Measurements from ENCODE around the gene PPFIA2.

Gene PPFIA2

DNA sequence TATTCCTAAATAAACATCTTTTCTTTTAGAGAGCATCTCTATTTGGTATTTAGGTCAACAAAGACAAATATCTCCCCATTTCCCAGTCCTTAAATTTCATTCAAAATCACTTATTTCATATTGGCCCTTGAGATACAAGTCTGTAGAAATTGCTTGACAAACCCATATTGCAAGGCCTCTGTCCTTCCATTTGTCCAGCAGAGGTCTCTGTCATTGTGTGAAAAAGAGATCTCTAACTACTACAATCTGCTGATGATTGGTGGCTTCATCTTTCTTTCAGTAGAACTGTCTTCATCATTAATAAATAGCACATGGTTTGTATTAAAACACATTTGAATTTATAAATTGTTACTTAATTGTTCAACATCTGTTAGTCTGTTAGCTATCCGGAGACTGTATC lies 428.7 kb downstream of the PPFIA2 start:
- H3K4me1 Mint-ChIP-seq, result no peaks in the 10 kb centered on the region
- ATAC-seq, result no peak
- DNase-seq, result no peak
- H3K4me3 Mint-ChIP-seq, result no peak overlapping the region
- no peaks in the 10 kb centered on the region for H3K27me3 Mint-ChIP-seq
- peaks cover 0 to 8% of the 10 kb centered on the region in 2 donors for H3K9me3 Mint-ChIP-seq
- H3K27ac Mint-ChIP-seq, result no peak overlapping the region

DNA sequence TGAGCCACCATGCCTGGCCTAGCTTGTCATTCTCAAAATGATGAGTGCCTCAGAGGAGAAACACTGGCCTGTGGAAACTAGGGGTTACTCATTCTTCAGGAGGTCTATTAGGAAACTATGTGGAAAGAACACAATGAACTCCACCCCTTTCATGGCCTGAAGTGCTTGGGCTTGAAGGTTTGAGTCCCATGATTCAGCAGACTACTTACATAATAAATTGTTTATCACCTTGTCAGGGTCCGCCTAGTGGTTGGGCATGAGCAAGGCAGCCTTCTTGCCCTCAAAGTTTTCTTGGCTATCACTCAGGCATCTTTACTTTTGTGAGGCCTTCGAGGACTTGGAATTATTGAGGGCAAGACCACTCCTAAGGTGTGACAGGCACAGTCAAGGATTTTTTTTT lies 430.1 kb downstream of the PPFIA2 start:
- Mint-ChIP-seq H3K4me1 (no peaks in the 10 kb centered on the region), H3K9me3 (no peaks in the 10 kb centered on the region), H3K4me3 (no peak overlapping the region), H3K27me3 (no peaks in the 10 kb centered on the region), H3K27ac (no peak overlapping the region)
- ATAC-seq (no peak), DNase-seq (no peak)

DNA sequence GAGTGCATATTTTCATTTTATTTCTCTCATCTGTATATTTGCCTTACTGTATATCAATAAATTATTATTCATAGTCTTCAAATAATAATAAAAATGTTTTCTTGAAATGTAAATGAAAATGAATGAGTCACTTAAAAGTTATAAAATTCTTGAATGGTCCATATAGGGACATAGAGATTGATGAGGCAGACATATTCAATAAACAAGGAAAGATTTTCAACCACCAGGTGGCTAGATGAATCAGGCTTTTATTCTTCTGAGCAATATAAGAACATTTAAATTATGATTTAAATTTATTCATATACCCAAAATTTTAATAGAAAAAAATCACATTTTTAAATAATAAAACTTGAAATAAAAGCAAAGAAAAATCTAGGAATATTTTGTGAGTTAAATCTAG lies 431.7 kb downstream of the PPFIA2 start:
- ATAC-seq (no peak), DNase-seq (no peak)
- Mint-ChIP-seq H3K27ac (no peak overlapping the region), H3K4me1 (no peaks in the 10 kb centered on the region), H3K4me3 (no peak overlapping the region), H3K9me3 (no peaks in the 10 kb centered on the region), H3K27me3 (no peaks in the 10 kb centered on the region)

DNA sequence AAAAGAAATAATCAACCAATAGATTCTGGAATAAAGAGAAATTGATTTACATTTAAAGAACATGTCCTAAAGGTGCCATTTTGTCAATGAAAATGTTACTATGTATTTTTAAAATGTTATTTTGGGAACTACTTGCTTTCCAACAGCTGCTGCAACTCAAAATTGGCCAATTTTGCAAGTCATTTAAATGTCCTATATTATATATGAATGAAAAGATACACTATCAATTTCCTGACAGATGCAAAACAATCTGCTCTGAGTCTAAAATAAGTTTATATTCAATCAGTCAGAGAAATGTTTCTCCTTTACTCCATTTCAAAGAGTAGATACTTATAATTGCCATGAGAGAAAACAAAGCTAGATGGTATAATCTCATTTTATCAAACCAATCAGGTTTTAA lies 434.1 kb downstream of the PPFIA2 start:
- H3K27ac Mint-ChIP-seq, result no peak overlapping the region
- no peaks in the 10 kb centered on the region for H3K9me3 Mint-ChIP-seq
- no peak for DNase-seq
- H3K27me3 Mint-ChIP-seq, result no peaks in the 10 kb centered on the region
- no peaks in the 10 kb centered on the region for H3K4me1 Mint-ChIP-seq
- H3K4me3 Mint-ChIP-seq, result no peak overlapping the region
- no peak for ATAC-seq

DNA sequence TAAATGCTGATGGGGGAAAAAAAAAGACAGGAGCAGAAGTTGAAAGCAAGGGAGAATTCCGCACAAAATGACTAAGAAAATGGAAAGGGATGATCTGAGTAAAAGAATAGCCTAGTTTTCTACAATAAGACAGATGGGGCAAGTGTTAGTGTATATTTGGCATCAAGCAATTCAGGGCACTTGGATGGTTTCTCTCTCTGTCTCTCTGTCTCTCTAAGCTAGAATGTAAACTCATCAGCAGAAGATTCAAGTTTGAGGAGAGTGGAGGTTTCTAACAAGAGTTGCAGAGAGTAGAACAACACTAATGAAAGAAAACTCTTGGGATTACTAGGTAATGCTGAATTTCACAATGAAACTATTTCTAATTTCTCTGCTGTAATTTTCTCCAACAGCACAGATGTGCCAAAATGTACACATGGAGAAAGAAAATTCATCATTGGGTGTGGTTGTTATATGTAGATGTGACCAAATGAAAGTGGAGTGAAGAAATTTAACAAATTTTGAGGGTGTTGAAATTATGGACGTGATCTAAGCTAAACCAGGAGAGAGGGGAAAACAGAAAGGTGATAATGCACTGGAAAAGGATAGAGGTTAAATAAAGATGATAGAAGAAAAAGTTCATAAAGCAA lies 444.1 kb downstream of the PPFIA2 start:
- no peak for DNase-seq
- Mint-ChIP-seq H3K27ac (no peak overlapping the region), H3K4me3 (no peak overlapping the region), H3K27me3 (no peaks in the 10 kb centered on the region), H3K9me3 (peaks cover 4 to 6% of the 10 kb centered on the region in 2 donors), H3K4me1 (no peaks in the 10 kb centered on the region)
- ATAC-seq, result no peak

DNA sequence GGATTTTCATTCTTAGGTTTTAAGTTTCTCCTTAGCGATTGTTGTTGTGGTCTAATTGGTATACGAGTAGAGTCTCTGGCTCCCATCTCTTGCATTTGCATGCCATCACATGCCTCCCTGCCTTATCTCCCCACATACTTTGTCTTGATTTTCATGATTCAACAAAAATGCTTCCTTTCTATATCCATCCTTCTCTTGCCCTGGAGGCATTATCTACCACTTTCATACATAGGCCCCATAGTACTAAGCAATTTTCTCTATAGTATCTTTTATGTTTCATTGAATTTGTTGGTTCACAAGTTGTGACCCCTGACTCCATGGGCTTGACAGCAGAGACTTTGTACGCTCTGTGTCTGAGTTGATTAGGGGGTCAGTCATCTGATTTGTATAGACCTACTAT lies 455.2 kb downstream of the PPFIA2 start:
- Mint-ChIP-seq H3K9me3 (peaks cover 0 to 5% of the 10 kb centered on the region in 2 donors), H3K27me3 (no peaks in the 10 kb centered on the region), H3K4me1 (no peaks in the 10 kb centered on the region), H3K4me3 (no peak overlapping the region), H3K27ac (no peak overlapping the region)
- ATAC-seq (no peak), DNase-seq (no peak)

DNA sequence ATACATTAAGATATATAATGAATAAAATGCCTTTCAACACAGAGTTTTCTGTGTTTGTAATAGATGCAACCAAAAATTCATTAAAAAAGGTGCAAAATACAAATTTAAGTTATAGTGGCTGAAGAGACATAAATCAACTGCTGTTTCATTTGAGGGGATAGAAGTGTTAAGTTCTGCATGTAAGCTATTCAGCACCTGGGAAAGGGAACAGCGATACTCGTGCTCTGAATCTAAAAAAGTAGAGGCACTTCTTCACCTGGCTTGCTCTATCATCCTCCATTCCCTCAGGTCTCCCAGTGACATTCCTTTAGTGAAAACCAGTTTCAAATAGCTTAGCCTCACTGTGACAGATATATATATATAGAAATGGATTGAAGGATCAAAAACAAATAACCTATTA lies 458.7 kb downstream of the PPFIA2 start:
- ATAC-seq, result no peak
- DNase-seq, result no peak
- Mint-ChIP-seq H3K4me3 (no peak overlapping the region), H3K9me3 (no peaks in the 10 kb centered on the region), H3K27ac (no peak overlapping the region), H3K4me1 (no peaks in the 10 kb centered on the region), H3K27me3 (no peaks in the 10 kb centered on the region)

DNA sequence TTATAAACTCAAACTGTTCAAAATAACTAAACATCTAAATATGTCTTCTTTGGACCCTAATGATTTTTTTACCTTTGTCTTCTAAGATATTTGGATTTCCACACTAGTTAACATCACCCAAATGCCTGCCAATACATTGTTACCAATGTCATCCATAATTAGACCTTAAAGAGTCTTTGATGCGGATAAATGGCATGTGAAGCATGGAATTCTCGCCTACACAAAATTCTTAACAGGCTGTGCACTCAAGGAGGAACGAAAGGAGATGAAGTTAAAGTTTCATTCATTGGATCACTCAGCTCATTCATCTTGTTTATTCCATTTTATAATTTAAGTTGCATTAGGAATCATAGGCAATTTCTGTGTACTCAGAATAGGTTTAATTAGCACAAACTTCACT lies 461.5 kb downstream of the PPFIA2 start:
- Mint-ChIP-seq H3K27ac (no peak overlapping the region), H3K4me1 (no peaks in the 10 kb centered on the region), H3K9me3 (no peaks in the 10 kb centered on the region), H3K4me3 (no peak overlapping the region), H3K27me3 (no peaks in the 10 kb centered on the region)
- ATAC-seq, result no peak
- no peak for DNase-seq

DNA sequence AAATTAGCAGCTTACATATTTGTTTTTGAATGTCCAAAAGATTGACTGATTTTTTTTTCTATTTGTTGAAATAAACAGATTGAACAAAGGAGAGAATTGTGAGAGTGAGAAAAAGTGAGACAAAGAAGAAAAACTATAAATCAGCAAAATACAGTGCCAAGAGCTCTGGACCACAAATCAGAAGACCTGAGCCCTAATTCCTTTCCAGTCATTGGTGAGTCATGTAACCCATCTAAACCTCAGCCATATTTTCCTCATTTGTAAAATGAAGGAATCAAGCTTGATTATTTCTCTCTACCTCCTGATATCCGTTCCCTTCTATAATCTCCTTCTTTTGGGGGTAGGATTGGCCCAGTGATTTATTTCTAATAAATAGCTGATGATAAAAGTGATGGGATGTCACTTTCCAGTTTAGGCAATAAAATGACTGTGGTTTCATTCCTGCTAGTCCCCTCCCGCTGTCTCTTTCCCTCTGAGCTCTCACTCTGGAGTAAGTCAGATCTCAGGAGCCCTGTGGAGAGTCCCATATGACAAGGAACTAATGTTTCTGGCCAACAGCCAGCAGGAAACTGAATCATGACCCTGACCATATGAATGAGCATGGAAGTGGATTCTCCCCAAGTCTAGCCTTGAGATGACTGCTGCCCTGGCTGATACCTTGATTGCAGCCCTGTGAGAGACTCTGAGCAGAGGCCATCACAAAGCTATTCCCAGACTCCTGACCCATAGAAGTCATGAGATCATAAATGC lies 462.4 kb downstream of the PPFIA2 start:
- H3K27ac Mint-ChIP-seq, result no peak overlapping the region
- ATAC-seq (no peak), DNase-seq (no peak)
- H3K4me1 Mint-ChIP-seq, result no peaks in the 10 kb centered on the region
- no peak overlapping the region for H3K4me3 Mint-ChIP-seq
- H3K27me3 Mint-ChIP-seq, result no peaks in the 10 kb centered on the region
- no peaks in the 10 kb centered on the region for H3K9me3 Mint-ChIP-seq

DNA sequence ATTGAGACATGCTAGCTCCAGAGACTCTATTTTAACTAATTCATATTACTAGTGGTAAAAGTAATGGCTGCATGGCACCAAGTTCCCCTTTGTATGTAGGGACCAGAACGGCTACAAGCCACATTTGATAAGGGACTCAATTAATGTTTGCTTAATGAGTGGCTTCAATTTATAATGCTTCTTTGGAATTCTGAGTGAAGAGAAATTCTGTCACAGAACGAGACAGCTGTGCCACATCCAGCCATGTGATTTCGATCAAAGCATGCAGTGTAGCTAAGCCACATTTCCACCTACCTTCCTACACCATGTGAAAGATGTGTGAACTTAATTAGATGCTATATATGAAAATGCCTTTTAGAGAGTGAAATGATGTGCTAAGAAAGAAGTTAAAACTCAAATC lies 463.9 kb downstream of the PPFIA2 start:
- Mint-ChIP-seq H3K27me3 (no peaks in the 10 kb centered on the region), H3K4me1 (no peaks in the 10 kb centered on the region), H3K27ac (no peak overlapping the region), H3K4me3 (no peak overlapping the region), H3K9me3 (no peaks in the 10 kb centered on the region)
- no peak for DNase-seq
- no peak for ATAC-seq

DNA sequence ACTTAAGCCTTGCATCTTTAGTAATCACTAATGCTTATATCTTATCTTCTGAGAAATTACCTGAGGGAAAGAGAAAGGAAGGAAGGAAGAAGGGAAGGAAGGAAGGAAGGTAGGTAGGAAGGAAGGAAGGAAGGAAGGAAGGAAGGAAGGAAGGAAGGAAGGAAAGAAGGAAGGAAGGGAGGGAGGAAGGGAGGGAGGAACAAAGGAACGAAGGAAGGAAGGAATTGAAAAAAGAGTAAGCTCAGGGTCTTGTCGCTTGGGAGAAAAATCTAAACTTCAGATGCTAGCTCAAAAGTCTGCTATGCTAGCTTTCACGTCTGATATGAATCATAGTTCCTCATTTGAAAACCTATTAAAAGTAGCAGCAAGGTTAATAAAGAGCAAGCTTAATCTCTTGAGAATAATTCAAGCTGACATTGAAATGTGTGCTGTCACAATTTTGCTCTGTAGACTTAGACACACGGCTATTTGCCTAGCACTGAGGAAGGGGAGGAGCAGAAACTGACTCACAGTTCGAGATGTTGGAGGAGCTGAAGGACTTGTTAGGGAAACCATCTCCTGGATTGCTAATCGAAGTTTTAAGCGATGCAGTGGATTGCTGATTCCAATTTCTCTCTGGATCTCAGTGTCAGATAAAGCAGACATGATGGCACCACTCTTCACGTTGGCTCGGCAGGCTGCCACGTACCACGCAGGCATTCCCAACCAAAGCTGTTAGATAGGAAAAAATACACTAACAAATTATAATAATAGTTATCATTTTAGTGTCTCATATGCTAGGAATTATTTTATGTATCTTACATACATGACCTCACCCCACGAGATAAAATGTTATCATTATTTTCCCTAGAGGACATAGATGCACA lies 464.6 kb downstream of the PPFIA2 start:
- Mint-ChIP-seq H3K4me3 (no peak overlapping the region), H3K27me3 (no peaks in the 10 kb centered on the region), H3K9me3 (no peaks in the 10 kb centered on the region), H3K27ac (no peak overlapping the region), H3K4me1 (no peaks in the 10 kb centered on the region)
- DNase-seq (no peak), ATAC-seq (no peak)

DNA sequence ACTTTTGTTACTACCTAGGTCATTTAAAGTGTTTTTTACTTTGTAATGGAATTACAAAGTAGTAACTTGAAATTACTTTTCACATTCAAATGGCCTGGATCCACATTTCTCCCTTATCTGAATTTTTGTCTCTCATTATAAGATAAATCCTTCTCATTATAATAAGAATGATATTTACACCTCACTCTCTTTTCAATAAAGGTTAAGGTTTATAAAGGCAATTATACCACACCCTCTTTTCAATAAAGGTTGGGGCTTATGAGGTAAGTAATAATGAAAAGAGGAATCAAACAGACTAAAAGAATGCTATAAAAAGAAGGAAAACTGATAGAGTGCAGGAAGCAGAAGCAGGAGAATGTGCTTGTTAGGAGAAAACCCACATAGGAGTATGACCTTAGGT lies 470.5 kb downstream of the PPFIA2 start:
- Mint-ChIP-seq H3K4me1 (no peaks in the 10 kb centered on the region), H3K27me3 (no peaks in the 10 kb centered on the region), H3K27ac (no peak overlapping the region), H3K4me3 (no peak overlapping the region), H3K9me3 (no peaks in the 10 kb centered on the region)
- ATAC-seq (no peak), DNase-seq (no peak)

DNA sequence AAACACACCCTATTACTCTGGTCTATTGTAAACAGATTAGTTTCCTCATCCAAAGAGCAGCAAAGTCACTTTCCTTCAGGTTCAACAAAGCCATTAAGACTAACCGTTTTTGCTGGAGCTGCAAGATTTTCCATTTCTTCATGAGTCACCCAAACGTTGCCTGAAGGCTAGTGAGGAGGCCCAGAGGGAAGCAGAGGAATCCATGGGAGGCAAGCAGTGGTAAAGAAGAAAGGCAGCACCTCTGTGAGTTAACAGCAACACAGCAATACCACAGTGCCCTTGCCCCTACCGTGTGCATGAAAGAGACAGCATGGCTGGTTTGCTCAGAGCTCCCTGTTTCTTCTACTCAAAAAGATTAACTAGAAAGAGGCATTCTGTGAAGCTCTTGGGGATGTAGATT lies 475.0 kb downstream of the PPFIA2 start:
- no peak for ATAC-seq
- Mint-ChIP-seq H3K9me3 (no peaks in the 10 kb centered on the region), H3K27me3 (no peaks in the 10 kb centered on the region)

DNA sequence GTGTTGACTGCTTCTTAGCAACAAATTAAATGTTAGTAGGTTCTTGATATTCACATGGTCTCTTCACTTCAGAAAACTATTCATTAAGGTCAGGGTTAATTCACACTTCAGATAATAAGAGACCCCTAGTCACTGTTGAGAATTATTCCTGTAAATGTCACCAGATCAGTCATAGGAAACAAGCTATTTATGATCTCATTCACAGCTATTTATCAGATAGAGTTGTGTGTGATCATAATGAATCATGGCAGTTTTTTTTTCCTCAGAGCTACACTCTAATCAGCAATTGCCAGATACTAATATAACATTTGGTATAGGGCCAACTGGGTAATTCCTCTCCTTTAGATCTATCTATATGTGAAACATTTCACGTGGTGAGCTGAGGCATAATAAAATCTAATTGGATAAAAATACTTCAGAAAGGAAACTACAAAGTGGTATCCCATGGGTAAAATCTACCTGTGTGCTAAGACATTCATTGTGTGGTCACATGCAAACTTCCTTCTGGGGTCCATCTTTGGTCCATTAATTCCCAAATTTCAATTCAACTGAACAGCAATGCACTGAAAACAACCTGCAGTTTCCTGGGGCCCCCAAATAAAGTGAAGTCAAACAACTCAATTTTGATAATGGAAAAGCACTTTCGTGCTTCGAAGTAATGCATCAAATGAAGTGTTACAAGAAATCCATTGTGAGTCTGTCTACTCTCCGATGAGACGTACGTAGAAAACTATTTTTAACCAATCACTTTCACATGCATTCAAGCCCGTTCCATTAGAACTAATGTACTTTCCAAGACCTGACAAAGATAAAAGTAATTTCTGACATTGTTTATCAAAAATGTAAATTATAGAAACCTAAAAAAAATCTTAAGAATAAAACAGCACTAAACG lies 484.3 kb downstream of the PPFIA2 start:
- DNase-seq (no peak), ATAC-seq (no peak)
- H3K9me3 Mint-ChIP-seq, result peaks cover 0 to 11% of the 10 kb centered on the region in 2 donors

More for the DNA sequence above, 475.0 kb downstream of the PPFIA2 start:
- H3K27ac Mint-ChIP-seq, result no peak overlapping the region
- H3K4me1 Mint-ChIP-seq, result no peaks in the 10 kb centered on the region
- DNase-seq, result no peak
- H3K4me3 Mint-ChIP-seq, result no peak overlapping the region

DNA sequence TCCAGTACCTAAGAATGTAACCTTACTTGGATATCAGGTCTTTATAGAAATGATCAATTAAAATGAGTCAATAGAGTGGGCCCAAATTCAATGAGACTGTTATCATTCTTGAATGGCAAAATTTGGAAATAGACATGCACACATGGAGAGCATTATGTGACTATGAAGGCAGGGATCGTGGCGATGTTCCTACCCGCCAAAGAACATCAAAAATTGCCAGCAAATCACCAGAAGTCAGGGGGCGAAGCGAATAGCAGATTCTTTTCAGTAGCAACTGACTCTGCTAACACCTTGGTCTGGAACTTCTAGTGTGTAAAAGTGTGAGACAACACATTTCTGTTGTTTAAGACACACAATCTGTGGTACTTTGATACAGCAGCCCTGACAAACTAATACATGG lies 488.8 kb downstream of the PPFIA2 start:
- no peaks in the 10 kb centered on the region for H3K27me3 Mint-ChIP-seq
- no peak for ATAC-seq
- no peak overlapping the region for H3K4me3 Mint-ChIP-seq
- H3K27ac Mint-ChIP-seq, result no peak overlapping the region
- H3K4me1 Mint-ChIP-seq, result no peaks in the 10 kb centered on the region
- H3K9me3 Mint-ChIP-seq, result peaks cover 0 to 11% of the 10 kb centered on the region in 2 donors
- no peak for DNase-seq

More for the DNA sequence above, 484.3 kb downstream of the PPFIA2 start:
- H3K4me3 Mint-ChIP-seq, result no peak overlapping the region
- no peak overlapping the region for H3K27ac Mint-ChIP-seq
- no peaks in the 10 kb centered on the region for H3K27me3 Mint-ChIP-seq
- no peaks in the 10 kb centered on the region for H3K4me1 Mint-ChIP-seq
